Sigmoid colon (tissue), 7 donors: ENCODE results near the gene ARR3. TPM values are rescaled to one million over a fixed set of nuclear protein-coding genes. Genes with fewer than 3 reads are reported as not detected.
"Not testable (repeated sequence)": the region's sequence is repeated elsewhere in the genome, so short reads cannot be mapped to it uniquely, and the experiment has no call there.

ENCODE experiments used
- DNase-seq: peaks from one replicate; pipeline ENCODE4 v3.0.0-alpha.2; 2019
- H3K27ac ChIP-seq, 4 donors: fragments of 200-600 bp; sonication (generic); one replicate each; pipeline ENCODE4 v1.5.1; 2016 to 2019; ENCODE audit warnings: mild to moderate bottlenecking in 1 of 4
- H3K27me3 ChIP-seq, 3 donors: fragments of 200-600 bp; sonication (generic); one replicate each; pipeline ENCODE4 v1.5.1; 2019; ENCODE audit warnings: mild to moderate bottlenecking in 1 of 3
- H3K36me3 ChIP-seq, 4 donors: fragments of 200-600 bp; sonication (generic); one replicate each; pipeline ENCODE4 v1.5.1; 2016 to 2019
- H3K4me1 ChIP-seq, 4 donors: fragments of 200-600 bp; sonication (generic); one replicate each; pipeline ENCODE4 v1.5.1; 2017 to 2019
- H3K4me3 ChIP-seq, 4 donors: fragments of 200-600 bp; sonication (generic); one replicate each; pipeline ENCODE4 v1.5.1; 2017 to 2019; ENCODE audit warnings: mild to moderate bottlenecking in 2 of 4, moderate library complexity in 1 of 4
- H3K9me3 ChIP-seq, 4 donors: fragments of 200-600 bp in 3 of 4; sonication (generic) in 3 of 4; one replicate each; pipeline versions ENCODE4 v1.5.1 to v1.6.1; 2013 to 2019
- EP300 ChIP-seq, 4 donors: sonication (generic); formaldehyde crosslinking; IDR thresholded peaks; one replicate each; pipeline ENCODE4 v1.6.1; 2017; ENCODE audit warnings: antibody characterized with exemption in 4 of 4
- POLR2A ChIP-seq, 2 donors: fragments of 450-650 bp; IDR thresholded peaks; one replicate each; pipeline ENCODE4 v1.6.1; 2016; ENCODE audit warnings: antibody characterized with exemption in 2 of 2, mild to moderate bottlenecking in 2 of 2, moderate library complexity in 2 of 2
- POLR2AphosphoS5 ChIP-seq, 4 donors: sonication (generic); formaldehyde crosslinking; IDR thresholded peaks; one replicate each; pipeline ENCODE4 v1.6.1; 2017; ENCODE audit warnings: antibody characterized with exemption in 4 of 4
- whole genome bisulfite sequencing, 2 donors: extraction: QIAGEN DNeasy Blood & Tissue Kit; methylation state at CpG; one replicate each; pipeline ENCODE4 v1.1.7; 2013; 5-methylcytosine and 5-hydroxymethylcytosine counted together
- intact Hi-C: fragments of 100-400 bp; cut with DNase I; formaldehyde crosslinking; loops from one replicate; pipeline ENCODE4 v1.15.1; 2023
- polyA plus RNA-seq, 3 donors: library from polyadenylated mRNA; stranded (reverse); fragments of 200-250 nt; gene quantifications; one replicate each; pipeline ENCODE4 v1.2.3, GENCODE V29; 2013
- total RNA-seq, 4 donors: library from RNA; depleted of rRNA; stranded (reverse); fragments of >200 nt; gene quantifications; one replicate each; pipeline ENCODE4 v1.1.0, GENCODE V29; 2016
- TF ChIP-seq, protein P1 (sequence below), 4 experiments: fragments of 450-650 bp in 3 of 4; fragments of 200-600 bp in 1 of 4; IDR thresholded peaks; one replicate each; pipeline ENCODE4 v1.5.1; 2016 to 2019; ENCODE audit warnings: antibody characterized with exemption in 4 of 4, mild to moderate bottlenecking in 3 of 4, moderate library complexity in 2 of 4
- donor health status: healthy with polysubstance abuse.
- donor health status: Bipolar disorder and iron deficiency.
- donor health status: healthy.

Gene ARR3
- total and polyA plus RNA-seq, 7 donors: 0.25 to 0.60 TPM; not detected in 5

DNA sequence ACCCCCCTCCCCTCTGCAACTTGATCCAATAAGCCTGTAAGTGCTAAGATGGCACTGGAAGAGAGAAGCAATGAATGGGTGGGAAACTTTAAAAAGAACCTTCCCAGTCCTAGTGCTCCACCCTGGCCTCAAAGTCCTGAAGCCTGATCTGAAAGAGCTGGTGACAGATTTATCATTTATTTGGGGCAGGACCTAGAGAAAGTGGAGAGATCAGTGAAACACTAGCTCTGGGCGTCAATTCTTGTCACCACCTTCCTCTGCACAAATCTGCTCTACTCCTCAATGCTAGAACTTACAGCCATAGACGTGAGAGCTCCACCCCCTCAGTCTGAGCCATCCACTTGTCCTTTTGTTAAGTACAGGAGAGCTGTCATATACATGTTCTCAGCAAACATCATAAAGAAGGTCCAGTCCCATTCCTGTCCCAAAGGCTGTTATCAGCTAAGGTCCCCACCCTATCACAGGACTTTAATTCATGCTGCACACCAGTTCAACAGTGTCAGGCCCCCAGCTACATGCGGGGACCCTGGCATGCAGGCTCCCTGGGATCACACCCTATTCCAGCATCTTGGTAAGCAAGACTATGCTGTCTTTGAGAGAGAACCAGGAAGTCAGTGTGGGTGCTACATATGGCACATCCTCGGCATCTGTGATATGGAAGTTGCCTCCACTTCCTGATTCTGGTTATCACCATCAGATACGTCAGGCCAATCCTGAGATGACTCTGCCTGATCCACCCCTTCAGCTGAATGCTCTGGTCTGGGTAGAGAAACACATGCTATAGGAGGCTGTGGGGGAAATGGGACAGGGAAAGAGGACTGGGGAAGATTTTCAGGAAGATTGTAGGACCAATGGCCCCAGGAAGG lies 10.5 kb upstream of the ARR3 start:
- Histone ChIP-seq H3K27me3 (no peaks in the 10 kb centered on the region), H3K27ac (no peak overlapping the region), H3K4me1 (no peaks in the 10 kb centered on the region), H3K36me3 (no peaks in the 10 kb centered on the region), H3K9me3 (no peaks in the 10 kb centered on the region), H3K4me3 (no peak overlapping the region)
- WGBS, 2 donors: 58 to 77% methylated on average over 5 of the region's 5 CpGs
- DNase-seq: no peak
- TF ChIP-seq, protein P1, sequence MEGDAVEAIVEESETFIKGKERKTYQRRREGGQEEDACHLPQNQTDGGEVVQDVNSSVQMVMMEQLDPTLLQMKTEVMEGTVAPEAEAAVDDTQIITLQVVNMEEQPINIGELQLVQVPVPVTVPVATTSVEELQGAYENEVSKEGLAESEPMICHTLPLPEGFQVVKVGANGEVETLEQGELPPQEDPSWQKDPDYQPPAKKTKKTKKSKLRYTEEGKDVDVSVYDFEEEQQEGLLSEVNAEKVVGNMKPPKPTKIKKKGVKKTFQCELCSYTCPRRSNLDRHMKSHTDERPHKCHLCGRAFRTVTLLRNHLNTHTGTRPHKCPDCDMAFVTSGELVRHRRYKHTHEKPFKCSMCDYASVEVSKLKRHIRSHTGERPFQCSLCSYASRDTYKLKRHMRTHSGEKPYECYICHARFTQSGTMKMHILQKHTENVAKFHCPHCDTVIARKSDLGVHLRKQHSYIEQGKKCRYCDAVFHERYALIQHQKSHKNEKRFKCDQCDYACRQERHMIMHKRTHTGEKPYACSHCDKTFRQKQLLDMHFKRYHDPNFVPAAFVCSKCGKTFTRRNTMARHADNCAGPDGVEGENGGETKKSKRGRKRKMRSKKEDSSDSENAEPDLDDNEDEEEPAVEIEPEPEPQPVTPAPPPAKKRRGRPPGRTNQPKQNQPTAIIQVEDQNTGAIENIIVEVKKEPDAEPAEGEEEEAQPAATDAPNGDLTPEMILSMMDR (IDR thresholded peaks at IDR 0.05): no peak
- TF ChIP-seq POLR2A (IDR thresholded peaks at IDR 0.05) (no peak), EP300 (IDR thresholded peaks at IDR 0.05) (no peak), POLR2AphosphoS5 (IDR thresholded peaks at IDR 0.05) (no peak)
- intact Hi-C loops: no loop called here

DNA sequence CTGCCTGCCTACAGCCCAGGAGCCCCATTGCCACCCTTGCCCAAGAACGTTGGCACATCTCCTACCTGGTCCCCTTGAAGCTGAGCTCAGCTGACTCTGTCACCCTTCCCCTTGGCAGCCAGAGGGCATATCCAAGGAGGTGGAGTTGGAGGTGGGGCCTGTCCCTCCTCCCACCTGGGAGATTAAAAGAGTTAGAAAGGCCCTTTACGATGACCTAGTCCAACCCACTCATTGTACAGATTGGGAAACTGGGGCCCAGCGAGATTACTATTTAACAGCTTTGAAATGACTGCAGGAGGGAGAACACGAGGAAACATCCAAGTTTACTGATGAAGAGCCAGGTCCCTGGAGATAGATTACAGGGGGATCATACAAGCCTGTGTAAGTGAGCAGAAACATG lies 8.0 kb upstream of the ARR3 start, which contains the start of gene P2RY4:
Gene P2RY4, minus strand, starts transcription at position 101 of the 400 bp plus-strand sequence. CDS start 580 bp downstream, outside the sequence.
- no peak for DNase-seq
- Histone ChIP-seq H3K27me3 (no peaks in the 10 kb centered on the region), H3K36me3 (no peaks in the 10 kb centered on the region), H3K27ac (no peak within 1 kb of the TSS), H3K9me3 (no peaks in the 10 kb centered on the region), H3K4me1 (no peaks in the 10 kb centered on the region), H3K4me3 (no peak within 1 kb of the TSS)
- intact Hi-C loops: no loop called here
- WGBS, 2 donors: 69 to 76% methylated on average over 4 of the region's 4 CpGs
- TF ChIP-seq, protein P1 (IDR thresholded peaks at IDR 0.05): no peak
- TF ChIP-seq EP300 (IDR thresholded peaks at IDR 0.05): no peak
- no peak for TF ChIP-seq POLR2A (IDR thresholded peaks at IDR 0.05)
- no peak for TF ChIP-seq POLR2AphosphoS5 (IDR thresholded peaks at IDR 0.05)

DNA sequence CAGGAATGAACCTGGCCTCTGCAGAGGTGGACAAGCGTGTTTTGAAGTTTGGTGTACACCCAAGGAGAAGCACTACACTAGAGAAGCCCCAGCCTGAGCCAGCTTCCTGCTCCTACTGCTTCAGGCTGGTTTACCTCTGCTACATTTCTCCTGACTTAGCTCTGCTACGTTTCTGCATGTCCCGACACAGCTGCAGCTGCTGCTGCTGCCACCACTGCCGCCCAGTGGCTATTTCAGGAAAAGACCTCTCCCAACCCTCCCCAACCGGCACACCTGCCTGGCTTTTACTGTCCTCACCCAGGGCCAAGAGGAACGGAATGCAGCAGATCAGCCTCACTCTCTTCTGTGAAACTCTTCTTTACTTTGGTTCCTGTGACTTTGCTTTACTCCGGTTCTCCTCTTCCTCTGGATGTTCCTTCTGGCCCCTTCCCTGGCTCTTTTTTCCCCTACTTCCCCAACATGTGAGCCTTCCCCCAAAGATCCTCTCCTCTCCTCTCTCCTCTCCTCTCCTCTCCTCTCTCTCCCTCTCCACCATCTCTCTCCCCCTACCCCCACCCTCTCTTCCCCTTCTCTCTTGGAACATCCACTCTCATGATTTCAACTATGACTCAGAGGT lies 5.1 kb upstream of the ARR3 start:
- WGBS, 2 donors: 8 to 31% methylated on average over 7 of the region's 7 CpGs
- intact Hi-C loops: no loop called here
- Histone ChIP-seq H3K4me1 (no peaks in the 10 kb centered on the region), H3K4me3 (no peak overlapping the region), H3K27me3 (no peaks in the 10 kb centered on the region), H3K36me3 (no peaks in the 10 kb centered on the region), H3K9me3 (no peaks in the 10 kb centered on the region), H3K27ac (no peak overlapping the region)
- TF ChIP-seq POLR2AphosphoS5 (IDR thresholded peaks at IDR 0.05) (no peak), EP300 (IDR thresholded peaks at IDR 0.05) (no peak), POLR2A (IDR thresholded peaks at IDR 0.05) (no peak)
- TF ChIP-seq, protein P1 (IDR thresholded peaks at IDR 0.05): no peak
- DNase-seq: no peak

DNA sequence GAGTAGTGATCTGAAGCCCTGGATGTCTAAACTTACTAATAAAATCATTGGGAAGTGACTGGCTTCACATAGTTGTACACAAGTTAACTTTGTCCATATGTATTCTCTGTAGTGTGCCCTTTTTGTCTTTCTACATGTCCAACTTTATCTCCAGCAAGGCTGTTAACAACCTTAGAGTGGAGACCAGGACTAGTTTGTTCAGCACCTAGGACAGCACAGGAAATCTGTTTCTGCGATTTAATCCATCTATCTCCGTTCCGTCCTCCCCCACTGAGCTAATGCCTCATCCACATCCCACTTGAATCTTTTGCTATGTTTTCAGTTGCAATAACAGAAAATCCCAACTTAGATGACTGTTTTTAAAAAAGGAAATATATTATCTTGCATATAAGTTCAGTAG lies 3.4 kb upstream of the ARR3 start:
- Histone ChIP-seq H3K27ac (no peak overlapping the region), H3K4me1 (no peaks in the 10 kb centered on the region), H3K27me3 (no peaks in the 10 kb centered on the region), H3K9me3 (no peaks in the 10 kb centered on the region), H3K36me3 (no peaks in the 10 kb centered on the region), H3K4me3 (no peak overlapping the region)
- no peak for DNase-seq
- 62 to 82% methylated on average over 3 of the region's 3 CpGs for WGBS, 2 donors
- intact Hi-C loops: no loop called here
- no peak for TF ChIP-seq POLR2AphosphoS5 (IDR thresholded peaks at IDR 0.05)
- TF ChIP-seq EP300 (IDR thresholded peaks at IDR 0.05): no peak
- TF ChIP-seq, protein P1 (IDR thresholded peaks at IDR 0.05): no peak
- TF ChIP-seq POLR2A (IDR thresholded peaks at IDR 0.05): no peak

DNA sequence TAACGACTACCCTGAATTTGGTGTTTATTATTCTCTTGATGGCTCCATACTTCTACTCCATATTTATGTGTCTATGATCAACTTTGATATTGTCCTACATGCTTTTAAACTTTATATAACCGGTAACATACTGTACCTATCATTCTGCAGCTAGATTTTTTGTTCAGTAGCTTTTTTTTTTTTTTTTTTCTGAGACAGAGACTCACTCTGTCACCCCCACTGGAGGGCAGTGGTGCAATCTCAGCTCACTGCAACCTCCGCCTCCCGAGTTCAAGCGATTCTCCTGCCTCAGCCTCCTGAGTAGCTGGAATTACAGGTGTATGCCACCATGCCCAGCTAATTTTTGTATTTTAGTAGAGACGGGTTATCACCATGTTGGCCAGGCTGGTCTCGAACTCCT lies 5.9 kb downstream of the ARR3 start:
- H3K27ac ChIP-seq, H3K4me1 ChIP-seq, H3K4me3 ChIP-seq, H3K36me3 ChIP-seq, H3K27me3 ChIP-seq, DNase-seq, intact Hi-C loops, H3K9me3 ChIP-seq: not testable (repeated sequence)
- WGBS, 2 donors: 86 to 91% methylated on average over 7 of the region's 7 CpGs
